ENCODE results near the gene PLEKHA5. TPM values are rescaled to one million over a fixed set of nuclear protein-coding genes. Genes with fewer than 3 reads are reported as not detected.

PLEKHA5 gene
- total RNA-seq, 1 experiment from 2014 or later = 6.3 TPM

DNA sequence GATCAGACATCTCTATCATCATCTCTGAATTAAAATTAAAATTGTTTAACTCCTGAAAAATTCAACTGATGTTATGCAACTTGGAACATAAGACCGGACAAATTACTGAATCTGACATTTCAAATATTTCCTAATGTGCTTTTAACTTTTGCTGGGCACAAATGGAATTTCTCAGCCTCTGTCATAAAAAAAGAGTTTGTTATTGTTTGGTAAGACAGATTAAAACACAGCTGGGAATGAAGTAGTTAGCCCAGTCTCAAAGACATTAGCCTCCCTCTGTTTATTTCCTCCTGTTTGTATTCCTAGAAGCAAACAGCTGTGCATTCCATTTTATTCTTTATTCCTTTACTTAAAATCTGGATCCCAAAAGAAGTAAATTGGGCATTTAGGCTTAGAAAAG lies 29.4 kb downstream of the PLEKHA5 start:
- TF ChIP-seq TCF7L2 (IDR thresholded peaks at IDR 0.05; ENCODE audit: low read depth, low read length) (no peak), SIN3A (IDR thresholded peaks at IDR 0.05; ENCODE audit: borderline replicate concordance, insufficient read depth, low read depth, low read length) (no peak), POLR2AphosphoS5 (IDR thresholded peaks at IDR 0.05; ENCODE audit: low read depth, low read length) (no peak)
- TF ChIP-seq, protein P1, sequence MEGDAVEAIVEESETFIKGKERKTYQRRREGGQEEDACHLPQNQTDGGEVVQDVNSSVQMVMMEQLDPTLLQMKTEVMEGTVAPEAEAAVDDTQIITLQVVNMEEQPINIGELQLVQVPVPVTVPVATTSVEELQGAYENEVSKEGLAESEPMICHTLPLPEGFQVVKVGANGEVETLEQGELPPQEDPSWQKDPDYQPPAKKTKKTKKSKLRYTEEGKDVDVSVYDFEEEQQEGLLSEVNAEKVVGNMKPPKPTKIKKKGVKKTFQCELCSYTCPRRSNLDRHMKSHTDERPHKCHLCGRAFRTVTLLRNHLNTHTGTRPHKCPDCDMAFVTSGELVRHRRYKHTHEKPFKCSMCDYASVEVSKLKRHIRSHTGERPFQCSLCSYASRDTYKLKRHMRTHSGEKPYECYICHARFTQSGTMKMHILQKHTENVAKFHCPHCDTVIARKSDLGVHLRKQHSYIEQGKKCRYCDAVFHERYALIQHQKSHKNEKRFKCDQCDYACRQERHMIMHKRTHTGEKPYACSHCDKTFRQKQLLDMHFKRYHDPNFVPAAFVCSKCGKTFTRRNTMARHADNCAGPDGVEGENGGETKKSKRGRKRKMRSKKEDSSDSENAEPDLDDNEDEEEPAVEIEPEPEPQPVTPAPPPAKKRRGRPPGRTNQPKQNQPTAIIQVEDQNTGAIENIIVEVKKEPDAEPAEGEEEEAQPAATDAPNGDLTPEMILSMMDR (IDR thresholded peaks at IDR 0.05) = no peak
- TF ChIP-seq, protein P2, sequence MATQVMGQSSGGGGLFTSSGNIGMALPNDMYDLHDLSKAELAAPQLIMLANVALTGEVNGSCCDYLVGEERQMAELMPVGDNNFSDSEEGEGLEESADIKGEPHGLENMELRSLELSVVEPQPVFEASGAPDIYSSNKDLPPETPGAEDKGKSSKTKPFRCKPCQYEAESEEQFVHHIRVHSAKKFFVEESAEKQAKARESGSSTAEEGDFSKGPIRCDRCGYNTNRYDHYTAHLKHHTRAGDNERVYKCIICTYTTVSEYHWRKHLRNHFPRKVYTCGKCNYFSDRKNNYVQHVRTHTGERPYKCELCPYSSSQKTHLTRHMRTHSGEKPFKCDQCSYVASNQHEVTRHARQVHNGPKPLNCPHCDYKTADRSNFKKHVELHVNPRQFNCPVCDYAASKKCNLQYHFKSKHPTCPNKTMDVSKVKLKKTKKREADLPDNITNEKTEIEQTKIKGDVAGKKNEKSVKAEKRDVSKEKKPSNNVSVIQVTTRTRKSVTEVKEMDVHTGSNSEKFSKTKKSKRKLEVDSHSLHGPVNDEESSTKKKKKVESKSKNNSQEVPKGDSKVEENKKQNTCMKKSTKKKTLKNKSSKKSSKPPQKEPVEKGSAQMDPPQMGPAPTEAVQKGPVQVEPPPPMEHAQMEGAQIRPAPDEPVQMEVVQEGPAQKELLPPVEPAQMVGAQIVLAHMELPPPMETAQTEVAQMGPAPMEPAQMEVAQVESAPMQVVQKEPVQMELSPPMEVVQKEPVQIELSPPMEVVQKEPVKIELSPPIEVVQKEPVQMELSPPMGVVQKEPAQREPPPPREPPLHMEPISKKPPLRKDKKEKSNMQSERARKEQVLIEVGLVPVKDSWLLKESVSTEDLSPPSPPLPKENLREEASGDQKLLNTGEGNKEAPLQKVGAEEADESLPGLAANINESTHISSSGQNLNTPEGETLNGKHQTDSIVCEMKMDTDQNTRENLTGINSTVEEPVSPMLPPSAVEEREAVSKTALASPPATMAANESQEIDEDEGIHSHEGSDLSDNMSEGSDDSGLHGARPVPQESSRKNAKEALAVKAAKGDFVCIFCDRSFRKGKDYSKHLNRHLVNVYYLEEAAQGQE (IDR thresholded peaks at IDR 0.05; ENCODE audit: insufficient read depth in 1 of 2, low read depth in 2 of 2, low read length in 1 of 2) = no peak
- ChIA-PET POLR2A (no interaction called here), CTCF (no interaction called here)
- no peak for DNase-seq (ENCODE audit: low read depth, low spot score)
- no peak for ATAC-seq
- H3K27me3 ChIP-seq (ENCODE audit: control insufficient read depth, insufficient read depth, low read length) = no peaks in the 10 kb centered on the region
- no peaks in the 10 kb centered on the region for H3K4me1 ChIP-seq (ENCODE audit: control insufficient read depth, insufficient read depth, low read length)
- H3K9me3 ChIP-seq (ENCODE audit: control insufficient read depth, insufficient read depth, low read depth, low read length) = no peaks in the 10 kb centered on the region
- in situ Hi-C loops (cut with HindIII; ENCODE audit: low pct_unique_long_range_greater_than_20kb, low sequenced_read_pairs) = no loop called here
- intact Hi-C loops (cut with micrococcal nuclease; ENCODE audit: unreplicated experiment) = no loop called here
- H3K4me3 ChIP-seq (ENCODE audit: low read depth in 2 of 2, low read length in 2 of 2) = no peak overlapping the region
- H3K27ac ChIP-seq (ENCODE audit: low read length) = no peak overlapping the region
- H3K36me3 ChIP-seq (ENCODE audit: control insufficient read depth, insufficient read depth, low read length) = no peaks in the 10 kb centered on the region
- no TSS peak for BruUV-seq (replicated peaks)

DNA sequence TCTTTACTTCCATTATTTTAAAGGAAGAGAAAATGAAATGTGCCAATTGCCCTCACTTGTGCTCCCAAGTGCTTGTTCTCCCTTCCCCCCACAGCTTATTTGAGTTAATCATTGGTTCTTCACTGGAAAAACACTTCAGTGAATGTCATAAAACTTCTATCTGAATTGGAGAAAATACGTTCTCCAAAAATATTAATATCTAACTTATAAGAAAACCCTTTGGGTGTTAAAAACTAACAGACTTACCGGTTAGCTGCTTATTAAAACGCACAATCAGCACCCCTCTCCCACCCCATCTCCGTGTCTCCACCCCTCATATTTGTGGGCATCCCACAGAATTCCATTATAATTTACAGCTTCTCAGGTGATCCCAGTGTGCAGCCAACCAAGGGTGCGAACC lies 31.7 kb downstream of the PLEKHA5 start:
- CTCF ChIA-PET = no interaction called here

More for the DNA sequence above, 31.7 kb downstream of the PLEKHA5 start:
- H3K4me1 ChIP-seq (ENCODE audit: control insufficient read depth, insufficient read depth, low read length) = no peaks in the 10 kb centered on the region
- intact Hi-C loops (cut with micrococcal nuclease; ENCODE audit: unreplicated experiment) = no loop called here
- POLR2A ChIA-PET = no interaction called here
- no peak overlapping the region for H3K27ac ChIP-seq (ENCODE audit: low read length)
- DNase-seq (ENCODE audit: low read depth, low spot score) (no peak), ATAC-seq (no peak)
- H3K27me3 ChIP-seq (ENCODE audit: control insufficient read depth, insufficient read depth, low read length) = no peaks in the 10 kb centered on the region
- in situ Hi-C loops (cut with HindIII; ENCODE audit: low pct_unique_long_range_greater_than_20kb, low sequenced_read_pairs) = no loop called here
- no peaks in the 10 kb centered on the region for H3K9me3 ChIP-seq (ENCODE audit: control insufficient read depth, insufficient read depth, low read depth, low read length)
- H3K4me3 ChIP-seq (ENCODE audit: low read depth in 2 of 2, low read length in 2 of 2) = no peak overlapping the region
- BruUV-seq (replicated peaks) = no TSS peak
- H3K36me3 ChIP-seq (ENCODE audit: control insufficient read depth, insufficient read depth, low read length) = no peaks in the 10 kb centered on the region
- TF ChIP-seq SIN3A (IDR thresholded peaks at IDR 0.05; ENCODE audit: borderline replicate concordance, insufficient read depth, low read depth, low read length) = no peak
- no peak for TF ChIP-seq TCF7L2 (IDR thresholded peaks at IDR 0.05; ENCODE audit: low read depth, low read length)
- TF ChIP-seq, protein P2 (IDR thresholded peaks at IDR 0.05; ENCODE audit: insufficient read depth in 1 of 2, low read depth in 2 of 2, low read length in 1 of 2) = no peak
- TF ChIP-seq, protein P1 (IDR thresholded peaks at IDR 0.05) = no peak
- no peak for TF ChIP-seq POLR2AphosphoS5 (IDR thresholded peaks at IDR 0.05; ENCODE audit: low read depth, low read length)
